Fibroblast of skin of left biceps (primary cell): ENCODE data around the gene DENND10.
"Not testable (repeated sequence)": the region's sequence is repeated elsewhere in the genome, so short reads cannot be mapped to it uniquely, and the experiment has no call there.

ENCODE experiments used
- DNase-seq, 2 experiments: peaks; one replicate each; pipeline ENCODE4 v3.0.0-alpha.2; 2013; ENCODE audit warnings: low read depth in 2 of 2

The DENND10 gene

GRCh38 chr10:119132521-119133345, 28.8 kb downstream of the DENND10 start:
- DNase-seq = no peak

DNA sequence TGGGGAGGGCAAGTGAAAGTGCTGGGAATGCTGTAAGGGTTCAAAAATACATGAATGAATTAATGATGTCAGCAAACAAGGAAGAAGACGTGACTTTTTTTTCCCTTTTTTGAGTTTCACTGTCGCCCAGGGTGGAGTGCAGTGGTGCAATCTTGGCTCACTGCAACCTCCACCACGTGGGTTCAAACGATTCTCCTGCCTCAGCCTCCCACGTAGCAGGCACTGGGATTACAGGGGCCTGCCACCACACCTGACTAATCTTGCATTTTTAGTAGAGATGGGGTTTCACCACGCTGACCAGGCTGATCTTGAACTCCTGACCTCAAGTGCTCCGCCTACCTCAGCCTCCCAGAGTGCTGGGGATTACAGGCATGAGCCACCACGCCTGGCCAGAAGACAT, 30.0 kb downstream of the DENND10 start:
- no peak for DNase-seq

- DNase-seq = peak; percentile 33 to 41
These were observed 31.6 kb downstream of the DENND10 start for GRCh38 chr10:119135513-119135881.

- DNase-seq = no peak
These were observed 32.2 kb downstream of the DENND10 start for GRCh38 chr10:119136084-119136483.

GRCh38 chr10:119137878-119138277, 34.0 kb downstream of the DENND10 start:
- not testable (repeated sequence) for DNase-seq

DNA sequence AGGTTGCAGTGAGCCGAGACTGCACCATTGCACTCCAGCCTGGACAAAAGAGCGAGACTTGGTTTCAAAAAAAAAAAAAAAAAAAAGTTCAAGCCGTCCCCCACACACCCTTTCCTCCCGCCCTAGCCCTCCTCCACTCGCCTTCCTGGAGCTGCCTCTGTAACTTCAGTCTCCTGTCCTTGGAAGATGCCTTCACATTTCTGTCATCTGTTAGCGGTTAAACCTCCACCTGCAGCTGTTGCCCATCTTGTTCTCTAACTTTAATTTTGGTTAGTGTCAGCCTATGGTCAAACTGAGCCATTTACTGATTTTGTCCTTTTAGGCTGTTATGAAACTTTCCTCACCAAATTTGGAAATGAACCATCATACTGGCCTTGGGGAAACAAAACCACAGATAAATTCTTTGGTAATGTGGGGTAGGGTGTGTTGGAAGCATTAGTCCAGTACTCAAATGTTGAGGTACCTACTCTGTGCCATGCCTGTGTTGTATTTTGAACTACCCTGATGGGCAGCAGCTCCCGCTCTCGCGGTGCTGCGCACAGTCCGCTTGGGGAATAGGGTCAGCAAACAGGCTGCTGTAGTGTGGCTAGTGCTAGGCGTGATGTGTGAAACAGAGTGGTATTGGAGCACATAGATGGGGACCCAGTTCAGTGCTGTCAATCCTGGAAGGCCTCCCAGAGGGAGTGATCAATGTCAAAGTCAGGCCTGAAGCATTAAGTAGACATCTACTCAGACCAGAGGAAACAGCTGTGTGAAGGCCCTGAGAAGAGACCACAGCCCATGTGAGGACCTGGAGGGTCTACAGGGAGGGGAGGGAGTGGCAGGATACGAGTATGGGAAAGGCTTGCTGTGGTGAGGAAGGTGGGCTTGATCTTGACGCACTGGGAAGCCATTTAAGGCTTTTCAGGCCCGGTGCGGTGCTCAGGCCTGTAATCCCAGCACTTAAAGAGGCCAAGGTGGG, 34.7 kb downstream of the DENND10 start:
- DNase-seq = no peak

DNA sequence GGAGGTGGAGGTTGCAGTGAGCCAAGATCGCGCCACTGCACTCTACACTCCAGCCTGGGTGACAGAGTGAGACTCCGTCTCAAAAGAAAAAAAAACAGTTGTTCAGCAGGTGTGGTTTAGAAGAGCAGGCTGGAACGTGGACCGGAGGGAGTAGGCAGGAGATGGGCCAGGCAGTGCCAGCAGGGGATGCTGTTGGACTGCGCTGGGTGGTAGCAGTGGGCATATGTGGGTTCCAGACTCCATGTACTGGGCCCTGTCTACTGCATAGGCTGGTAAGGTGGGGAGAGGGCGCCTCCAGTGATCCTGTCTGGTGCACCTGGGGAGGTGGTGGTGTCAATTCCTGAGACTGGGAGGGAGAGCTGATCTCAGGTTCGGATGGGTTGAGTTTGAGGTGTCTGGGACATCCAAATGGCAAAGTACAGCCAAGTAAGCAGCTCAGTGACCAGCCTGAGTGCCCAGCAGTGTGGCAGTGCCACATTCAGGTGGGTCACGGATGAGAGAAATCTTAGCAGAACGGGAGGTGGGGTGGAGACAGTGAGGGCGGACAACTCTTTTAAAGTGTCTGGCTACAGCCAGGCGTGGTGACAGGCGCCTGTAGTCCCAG, 35.7 kb downstream of the DENND10 start:
- DNase-seq = no peak

GRCh38 chr10:119140603-119141245, 36.8 kb downstream of the DENND10 start:
- no peak for DNase-seq

- DNase-seq = no peak
These were observed 39.7 kb downstream of the DENND10 start for GRCh38 chr10:119143657-119144056.

GRCh38 chr10:119149157-119149556, 45.2 kb downstream of the DENND10 start:
- no peak for DNase-seq

DNA sequence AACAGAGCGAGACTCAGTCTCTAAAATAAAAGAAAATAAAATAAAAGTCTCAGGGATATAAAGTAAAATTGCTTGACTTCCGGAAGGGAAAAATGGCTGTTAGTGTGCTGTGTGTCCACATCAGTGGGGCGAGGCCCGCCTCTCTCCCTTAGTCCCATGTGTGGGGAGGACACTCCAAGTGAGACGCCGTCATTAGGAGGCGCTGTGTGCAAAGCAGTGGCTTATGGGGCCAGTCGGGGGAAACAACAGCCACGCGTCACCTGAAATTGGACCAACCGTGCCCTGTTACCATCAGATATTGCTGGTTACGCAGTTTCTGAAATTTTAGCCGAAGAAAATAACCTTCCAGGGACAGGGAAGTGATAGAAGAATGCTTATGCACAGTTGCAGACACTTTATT, 45.8 kb downstream of the DENND10 start:
- DNase-seq = no peak

- DNase-seq = not testable (repeated sequence)
These were observed 47.7 kb downstream of the DENND10 start for GRCh38 chr10:119151601-119152000.

- no peak for DNase-seq
These were observed 49.1 kb downstream of the DENND10 start for GRCh38 chr10:119153041-119153440.

GRCh38 chr10:119153661-119154060, 49.7 kb downstream of the DENND10 start:
- no peak for DNase-seq

- DNase-seq = no peak
These were observed 55.4 kb downstream of the DENND10 start for GRCh38 chr10:119159332-119159731.

- DNase-seq = no peak
These were observed 58.0 kb downstream of the DENND10 start for GRCh38 chr10:119161680-119162451.

DNA sequence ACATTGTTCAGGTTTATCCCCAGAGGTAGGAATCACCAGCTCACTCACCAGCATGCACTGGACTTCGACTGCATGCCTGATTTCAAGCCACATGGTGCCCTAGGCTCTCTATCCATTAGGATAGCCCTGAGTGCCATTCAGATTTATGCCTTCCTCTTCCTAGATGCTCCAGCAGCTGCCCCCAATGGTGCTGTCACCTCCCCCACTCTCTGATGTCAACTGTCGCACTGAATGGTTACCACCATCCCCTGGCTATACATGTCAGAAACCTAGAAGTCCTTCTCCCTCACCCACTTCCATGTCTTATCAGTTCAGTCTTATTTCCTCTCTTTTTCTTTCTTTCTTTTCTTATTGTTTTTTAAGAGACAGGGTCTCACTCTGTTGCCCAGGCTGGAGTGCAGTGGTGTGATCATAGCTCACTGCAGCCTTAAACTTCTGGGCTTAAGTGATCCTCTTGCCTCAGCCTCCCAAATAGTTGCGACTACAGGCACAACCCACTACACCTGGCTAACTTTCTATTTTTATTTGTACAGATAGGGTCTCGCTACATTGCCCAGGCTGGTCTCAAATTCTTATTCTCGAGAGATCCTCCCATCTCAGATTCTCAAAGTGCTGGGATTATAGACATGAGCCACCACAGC, 58.7 kb downstream of the DENND10 start:
- DNase-seq = no peak

- DNase-seq = no peak
These were observed 61.5 kb downstream of the DENND10 start, which contains the start of gene SFXN4 for GRCh38 chr10:119165171-119166117. TSS of gene SFXN4 (minus strand) at chr10:119165714. CDS start at chr10:119165647, 67 bp downstream.

GRCh38 chr10:119166118-119166500, 62.2 kb downstream of the DENND10 start:
- no peak for DNase-seq
